Measurements from ENCODE around the gene KRT7. TPM values are rescaled to one million over a fixed set of nuclear protein-coding genes. Genes with fewer than 3 reads are reported as not detected.

KRT7 gene
- total and polyA plus RNA-seq, 4 donors: 0.37 to 9.9 (median 7.0) TPM

DNA sequence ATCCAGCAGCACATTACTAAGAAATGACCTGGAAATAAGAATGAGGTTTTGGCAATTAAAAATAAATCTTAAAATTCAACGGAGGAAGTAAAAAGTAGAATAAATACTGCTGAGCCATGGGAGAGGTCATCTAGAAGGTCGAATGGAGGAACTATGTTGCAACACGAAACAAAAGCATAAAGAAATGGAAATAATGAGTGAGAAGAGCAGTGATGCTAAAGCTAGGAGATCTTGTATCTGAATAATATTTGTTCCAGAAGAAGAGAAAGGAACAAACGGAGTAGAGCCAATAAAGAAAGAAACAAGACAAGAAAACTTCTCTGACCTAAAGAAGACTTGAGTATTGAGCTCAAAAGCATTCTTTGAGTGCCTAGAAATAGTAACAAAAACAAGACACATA is 6.6 kb upstream of the KRT7 start:
- no peak overlapping the region for H3K27ac ChIP-seq (ENCODE audit: low read depth in 1 of 2, low read length in 2 of 2)
- peaks cover 0 to 19% (median 3%) of the 10 kb centered on the region in 4 donors for H3K27me3 ChIP-seq (ENCODE audit: control insufficient read depth in 4 of 4, insufficient read depth in 4 of 4, low read length in 3 of 4)
- H3K4me1 ChIP-seq (ENCODE audit: control insufficient read depth in 4 of 4, insufficient read depth in 4 of 4, low read length in 3 of 4): no peaks in the 10 kb centered on the region
- H3K4me3 ChIP-seq (ENCODE audit: low read depth in 1 of 3, low read length in 3 of 3): no peak overlapping the region
- H3K9ac ChIP-seq (ENCODE audit: low read depth in 1 of 2, low read length in 2 of 2): no peak overlapping the region
- WGBS: 61% methylated on average over 4 of the region's 4 CpGs
- no peak for DNase-seq (ENCODE audit: low spot score)
- TF ChIP-seq FOXA2 (IDR thresholded peaks at IDR 0.05) (no peak), HNF4G (IDR thresholded peaks at IDR 0.05) (no peak), SP1 (IDR thresholded peaks at IDR 0.05) (no peak), RAD21 (IDR thresholded peaks at IDR 0.05) (no peak), HNF4A (conservative IDR thresholded peaks at IDR 0.05) (no peak), EGR1 (IDR thresholded peaks at IDR 0.05; ENCODE audit: low read depth in 2 of 2) (no peak)
- TF ChIP-seq, protein P1, sequence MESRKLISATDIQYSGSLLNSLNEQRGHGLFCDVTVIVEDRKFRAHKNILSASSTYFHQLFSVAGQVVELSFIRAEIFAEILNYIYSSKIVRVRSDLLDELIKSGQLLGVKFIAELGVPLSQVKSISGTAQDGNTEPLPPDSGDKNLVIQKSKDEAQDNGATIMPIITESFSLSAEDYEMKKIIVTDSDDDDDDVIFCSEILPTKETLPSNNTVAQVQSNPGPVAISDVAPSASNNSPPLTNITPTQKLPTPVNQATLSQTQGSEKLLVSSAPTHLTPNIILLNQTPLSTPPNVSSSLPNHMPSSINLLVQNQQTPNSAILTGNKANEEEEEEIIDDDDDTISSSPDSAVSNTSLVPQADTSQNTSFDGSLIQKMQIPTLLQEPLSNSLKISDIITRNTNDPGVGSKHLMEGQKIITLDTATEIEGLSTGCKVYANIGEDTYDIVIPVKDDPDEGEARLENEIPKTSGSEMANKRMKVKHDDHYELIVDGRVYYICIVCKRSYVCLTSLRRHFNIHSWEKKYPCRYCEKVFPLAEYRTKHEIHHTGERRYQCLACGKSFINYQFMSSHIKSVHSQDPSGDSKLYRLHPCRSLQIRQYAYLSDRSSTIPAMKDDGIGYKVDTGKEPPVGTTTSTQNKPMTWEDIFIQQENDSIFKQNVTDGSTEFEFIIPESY (IDR thresholded peaks at IDR 0.05): no peak
- H3K36me3 ChIP-seq (ENCODE audit: control insufficient read depth in 4 of 4, insufficient read depth in 3 of 4, low read depth in 1 of 4, low read length in 3 of 4): no peaks in the 10 kb centered on the region
- H3K9me3 ChIP-seq (ENCODE audit: control insufficient read depth in 4 of 4, low read length in 3 of 4): no peaks in the 10 kb centered on the region

DNA sequence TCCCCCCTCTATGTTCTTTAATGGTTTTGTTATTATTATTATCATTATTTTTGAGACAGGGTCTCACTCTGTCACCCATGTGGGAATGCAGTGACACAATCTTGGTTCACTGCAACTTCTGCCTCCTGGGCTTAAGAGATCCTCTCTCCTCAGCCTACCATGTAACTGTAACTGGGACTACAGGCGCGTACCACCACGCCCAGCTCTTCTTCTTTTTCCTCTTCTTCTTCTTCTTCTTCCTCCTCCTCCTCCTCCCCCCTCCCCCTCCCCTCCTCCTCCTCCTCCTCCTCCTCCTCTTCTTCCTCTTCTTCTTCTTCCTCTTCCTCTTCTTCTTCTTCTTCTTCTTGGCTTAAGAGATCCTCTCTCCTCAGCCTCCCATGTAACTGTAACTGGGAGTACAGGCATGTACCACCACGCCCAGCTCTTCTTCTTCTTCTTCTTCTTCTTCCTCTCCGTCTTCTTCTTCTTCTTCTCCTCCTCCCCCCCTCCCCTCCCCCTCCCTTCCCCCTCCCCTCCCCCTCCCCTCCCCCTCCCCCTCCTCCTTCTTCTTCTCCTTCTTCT is 5.4 kb upstream of the KRT7 start:
- no peaks in the 10 kb centered on the region for H3K9me3 ChIP-seq (ENCODE audit: control insufficient read depth in 4 of 4, low read length in 3 of 4)
- TF ChIP-seq EGR1 (IDR thresholded peaks at IDR 0.05; ENCODE audit: low read depth in 2 of 2) (no peak), RAD21 (IDR thresholded peaks at IDR 0.05) (no peak), NR2F2 (IDR thresholded peaks at IDR 0.05) (no peak), FOXA1 (IDR thresholded peaks at IDR 0.05) (no peak), SP1 (IDR thresholded peaks at IDR 0.05) (no peak)
- TF ChIP-seq, protein P2, sequence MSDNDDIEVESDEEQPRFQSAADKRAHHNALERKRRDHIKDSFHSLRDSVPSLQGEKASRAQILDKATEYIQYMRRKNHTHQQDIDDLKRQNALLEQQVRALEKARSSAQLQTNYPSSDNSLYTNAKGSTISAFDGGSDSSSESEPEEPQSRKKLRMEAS (IDR thresholded peaks at IDR 0.05): no peak
- no peak overlapping the region for H3K9ac ChIP-seq (ENCODE audit: low read depth in 1 of 2, low read length in 2 of 2)
- WGBS: 69% methylated on average over 5 of the region's 5 CpGs
- peaks cover 0 to 19% (median 3%) of the 10 kb centered on the region in 4 donors for H3K27me3 ChIP-seq (ENCODE audit: control insufficient read depth in 4 of 4, insufficient read depth in 4 of 4, low read length in 3 of 4)
- DNase-seq (ENCODE audit: low spot score): no peak
- no peak overlapping the region for H3K27ac ChIP-seq (ENCODE audit: low read depth in 1 of 2, low read length in 2 of 2)
- no peaks in the 10 kb centered on the region for H3K4me1 ChIP-seq (ENCODE audit: control insufficient read depth in 4 of 4, insufficient read depth in 4 of 4, low read length in 3 of 4)
- H3K4me3 ChIP-seq (ENCODE audit: low read depth in 1 of 3, low read length in 3 of 3): no peak overlapping the region
- H3K36me3 ChIP-seq (ENCODE audit: control insufficient read depth in 4 of 4, insufficient read depth in 3 of 4, low read depth in 1 of 4, low read length in 3 of 4): no peaks in the 10 kb centered on the region

DNA sequence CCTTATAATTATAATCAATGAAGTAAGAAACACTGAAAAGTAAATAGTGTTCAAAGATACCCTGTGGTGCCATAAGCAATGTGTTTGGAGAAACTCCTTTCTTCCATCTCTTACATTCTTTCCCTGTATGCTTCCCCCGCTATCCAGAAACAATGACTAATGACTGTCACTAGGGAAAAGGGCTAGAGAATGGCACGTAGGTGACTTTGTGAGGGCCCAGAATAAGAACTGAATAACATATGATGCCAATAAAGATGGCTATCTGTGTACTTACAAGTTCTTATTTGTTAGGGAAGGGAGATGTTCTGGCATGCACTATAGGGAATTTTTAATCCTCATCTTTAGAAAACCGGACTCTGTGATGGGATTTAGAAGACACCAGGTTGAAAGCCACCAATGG is 4.7 kb upstream of the KRT7 start:
- Histone ChIP-seq H3K9me3 (ENCODE audit: control insufficient read depth in 4 of 4, low read length in 3 of 4) (no peaks in the 10 kb centered on the region), H3K27ac (ENCODE audit: low read depth in 1 of 2, low read length in 2 of 2) (no peak overlapping the region), H3K36me3 (ENCODE audit: control insufficient read depth in 4 of 4, insufficient read depth in 3 of 4, low read depth in 1 of 4, low read length in 3 of 4) (no peaks in the 10 kb centered on the region), H3K4me3 (ENCODE audit: low read depth in 1 of 3, low read length in 3 of 3) (no peak overlapping the region), H3K27me3 (ENCODE audit: control insufficient read depth in 4 of 4, insufficient read depth in 4 of 4, low read length in 3 of 4) (peaks cover 0 to 16% (median 3%) of the 10 kb centered on the region in 4 donors), H3K4me1 (ENCODE audit: control insufficient read depth in 4 of 4, insufficient read depth in 4 of 4, low read length in 3 of 4) (peaks cover 0 to 3% (median 0%) of the 10 kb centered on the region in 4 donors), H3K9ac (ENCODE audit: low read depth in 1 of 2, low read length in 2 of 2) (no peak overlapping the region)
- DNase-seq (ENCODE audit: low spot score): no peak
- 67% methylated on average over 3 of the region's 3 CpGs for WGBS
- TF ChIP-seq YY1 (IDR thresholded peaks at IDR 0.05) (no peak), RAD21 (IDR thresholded peaks at IDR 0.05) (no peak), RXRA (IDR thresholded peaks at IDR 0.05) (no peak), FOXA1 (IDR thresholded peaks at IDR 0.05) (no peak), NR2F2 (IDR thresholded peaks at IDR 0.05) (no peak), SP1 (IDR thresholded peaks at IDR 0.05) (no peak), GABPA (IDR thresholded peaks at IDR 0.05 in 1 of 2, conservative IDR thresholded peaks at IDR 0.05 in 1 of 2) (no peak), HNF4G (IDR thresholded peaks at IDR 0.05) (no peak), FOXA2 (IDR thresholded peaks at IDR 0.05) (no peak), HNF4A (conservative IDR thresholded peaks at IDR 0.05) (no peak)
- TF ChIP-seq, protein P3, sequence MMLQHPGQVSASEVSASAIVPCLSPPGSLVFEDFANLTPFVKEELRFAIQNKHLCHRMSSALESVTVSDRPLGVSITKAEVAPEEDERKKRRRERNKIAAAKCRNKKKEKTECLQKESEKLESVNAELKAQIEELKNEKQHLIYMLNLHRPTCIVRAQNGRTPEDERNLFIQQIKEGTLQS (IDR thresholded peaks at IDR 0.05): no peak
- TF ChIP-seq, protein P1 (IDR thresholded peaks at IDR 0.05): no peak
- TF ChIP-seq, protein P4, sequence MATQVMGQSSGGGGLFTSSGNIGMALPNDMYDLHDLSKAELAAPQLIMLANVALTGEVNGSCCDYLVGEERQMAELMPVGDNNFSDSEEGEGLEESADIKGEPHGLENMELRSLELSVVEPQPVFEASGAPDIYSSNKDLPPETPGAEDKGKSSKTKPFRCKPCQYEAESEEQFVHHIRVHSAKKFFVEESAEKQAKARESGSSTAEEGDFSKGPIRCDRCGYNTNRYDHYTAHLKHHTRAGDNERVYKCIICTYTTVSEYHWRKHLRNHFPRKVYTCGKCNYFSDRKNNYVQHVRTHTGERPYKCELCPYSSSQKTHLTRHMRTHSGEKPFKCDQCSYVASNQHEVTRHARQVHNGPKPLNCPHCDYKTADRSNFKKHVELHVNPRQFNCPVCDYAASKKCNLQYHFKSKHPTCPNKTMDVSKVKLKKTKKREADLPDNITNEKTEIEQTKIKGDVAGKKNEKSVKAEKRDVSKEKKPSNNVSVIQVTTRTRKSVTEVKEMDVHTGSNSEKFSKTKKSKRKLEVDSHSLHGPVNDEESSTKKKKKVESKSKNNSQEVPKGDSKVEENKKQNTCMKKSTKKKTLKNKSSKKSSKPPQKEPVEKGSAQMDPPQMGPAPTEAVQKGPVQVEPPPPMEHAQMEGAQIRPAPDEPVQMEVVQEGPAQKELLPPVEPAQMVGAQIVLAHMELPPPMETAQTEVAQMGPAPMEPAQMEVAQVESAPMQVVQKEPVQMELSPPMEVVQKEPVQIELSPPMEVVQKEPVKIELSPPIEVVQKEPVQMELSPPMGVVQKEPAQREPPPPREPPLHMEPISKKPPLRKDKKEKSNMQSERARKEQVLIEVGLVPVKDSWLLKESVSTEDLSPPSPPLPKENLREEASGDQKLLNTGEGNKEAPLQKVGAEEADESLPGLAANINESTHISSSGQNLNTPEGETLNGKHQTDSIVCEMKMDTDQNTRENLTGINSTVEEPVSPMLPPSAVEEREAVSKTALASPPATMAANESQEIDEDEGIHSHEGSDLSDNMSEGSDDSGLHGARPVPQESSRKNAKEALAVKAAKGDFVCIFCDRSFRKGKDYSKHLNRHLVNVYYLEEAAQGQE (IDR thresholded peaks at IDR 0.05): no peak
- TF ChIP-seq, protein P2 (IDR thresholded peaks at IDR 0.05): no peak
- TF ChIP-seq, protein P5, sequence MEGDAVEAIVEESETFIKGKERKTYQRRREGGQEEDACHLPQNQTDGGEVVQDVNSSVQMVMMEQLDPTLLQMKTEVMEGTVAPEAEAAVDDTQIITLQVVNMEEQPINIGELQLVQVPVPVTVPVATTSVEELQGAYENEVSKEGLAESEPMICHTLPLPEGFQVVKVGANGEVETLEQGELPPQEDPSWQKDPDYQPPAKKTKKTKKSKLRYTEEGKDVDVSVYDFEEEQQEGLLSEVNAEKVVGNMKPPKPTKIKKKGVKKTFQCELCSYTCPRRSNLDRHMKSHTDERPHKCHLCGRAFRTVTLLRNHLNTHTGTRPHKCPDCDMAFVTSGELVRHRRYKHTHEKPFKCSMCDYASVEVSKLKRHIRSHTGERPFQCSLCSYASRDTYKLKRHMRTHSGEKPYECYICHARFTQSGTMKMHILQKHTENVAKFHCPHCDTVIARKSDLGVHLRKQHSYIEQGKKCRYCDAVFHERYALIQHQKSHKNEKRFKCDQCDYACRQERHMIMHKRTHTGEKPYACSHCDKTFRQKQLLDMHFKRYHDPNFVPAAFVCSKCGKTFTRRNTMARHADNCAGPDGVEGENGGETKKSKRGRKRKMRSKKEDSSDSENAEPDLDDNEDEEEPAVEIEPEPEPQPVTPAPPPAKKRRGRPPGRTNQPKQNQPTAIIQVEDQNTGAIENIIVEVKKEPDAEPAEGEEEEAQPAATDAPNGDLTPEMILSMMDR (IDR thresholded peaks at IDR 0.05; ENCODE audit: low read depth, low read length, missing input control): no peak

Measured in liver (tissue), 9 donors.